ENCODE measurements around the gene CCNY.

GRCh38 chr10:35351021-35351420 lies 14.7 kb downstream of the CCNY start:
- TF ChIP-seq CTCF (IDR thresholded peaks at IDR 0.05) (no peak), POLR2A (IDR thresholded peaks at IDR 0.05) (no peak), POLR2AphosphoS5 (IDR thresholded peaks at IDR 0.05) (no peak)
